ENCODE measurements around the gene ZDHHC14.

ZDHHC14 gene

DNA sequence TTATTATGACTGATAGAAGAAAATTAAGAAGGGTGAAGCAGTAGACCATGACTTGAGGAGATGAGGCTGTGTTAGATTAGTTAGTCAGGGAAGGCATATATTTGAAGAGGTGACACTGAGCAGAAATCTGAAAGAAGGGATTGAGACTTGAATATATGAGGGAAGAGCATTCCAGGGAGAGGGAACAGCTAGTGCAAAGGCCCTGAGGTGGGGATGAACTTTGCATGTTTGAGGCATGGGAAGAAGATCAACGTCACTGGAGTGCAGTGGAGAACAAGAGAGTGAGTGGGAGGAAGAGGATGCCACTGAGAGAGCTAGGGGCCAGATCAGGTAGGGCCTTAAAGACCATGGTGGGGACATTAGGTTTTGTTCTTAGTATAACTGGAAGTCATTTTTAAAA lies 119.0 kb downstream of the ZDHHC14 start:
- no peaks in the 10 kb centered on the region for H3K79me2 ChIP-seq (ENCODE audit: insufficient read depth, low read length)
- H3K36me3 ChIP-seq (ENCODE audit: low read length): no peaks in the 10 kb centered on the region
- no peak overlapping the region for H3K9ac ChIP-seq (ENCODE audit: low read length)
- no peaks in the 10 kb centered on the region for H3K9me2 ChIP-seq (replicated peaks; ENCODE audit: insufficient read depth, low read length)
- no peak overlapping the region for H3K4me2 ChIP-seq (ENCODE audit: low read depth, low read length, poor library complexity, severe bottlenecking)
- H4K20me1 ChIP-seq (ENCODE audit: low read depth, low read length): no peaks in the 10 kb centered on the region
- no peak overlapping the region for H3K4me3 ChIP-seq (ENCODE audit: insufficient read depth, low read length, poor library complexity, severe bottlenecking)
- H3K27ac ChIP-seq (ENCODE audit: low read depth, low read length): no peak overlapping the region
- H3K27me3 ChIP-seq (ENCODE audit: low read length): no peaks in the 10 kb centered on the region
- H3F3A ChIP-seq (ENCODE audit: insufficient read depth): no peaks in the 10 kb centered on the region
- no peak overlapping the region for H2AFZ ChIP-seq (ENCODE audit: low read depth, low read length, severe bottlenecking)
- TF ChIP-seq, protein P1, sequence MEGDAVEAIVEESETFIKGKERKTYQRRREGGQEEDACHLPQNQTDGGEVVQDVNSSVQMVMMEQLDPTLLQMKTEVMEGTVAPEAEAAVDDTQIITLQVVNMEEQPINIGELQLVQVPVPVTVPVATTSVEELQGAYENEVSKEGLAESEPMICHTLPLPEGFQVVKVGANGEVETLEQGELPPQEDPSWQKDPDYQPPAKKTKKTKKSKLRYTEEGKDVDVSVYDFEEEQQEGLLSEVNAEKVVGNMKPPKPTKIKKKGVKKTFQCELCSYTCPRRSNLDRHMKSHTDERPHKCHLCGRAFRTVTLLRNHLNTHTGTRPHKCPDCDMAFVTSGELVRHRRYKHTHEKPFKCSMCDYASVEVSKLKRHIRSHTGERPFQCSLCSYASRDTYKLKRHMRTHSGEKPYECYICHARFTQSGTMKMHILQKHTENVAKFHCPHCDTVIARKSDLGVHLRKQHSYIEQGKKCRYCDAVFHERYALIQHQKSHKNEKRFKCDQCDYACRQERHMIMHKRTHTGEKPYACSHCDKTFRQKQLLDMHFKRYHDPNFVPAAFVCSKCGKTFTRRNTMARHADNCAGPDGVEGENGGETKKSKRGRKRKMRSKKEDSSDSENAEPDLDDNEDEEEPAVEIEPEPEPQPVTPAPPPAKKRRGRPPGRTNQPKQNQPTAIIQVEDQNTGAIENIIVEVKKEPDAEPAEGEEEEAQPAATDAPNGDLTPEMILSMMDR (IDR thresholded peaks at IDR 0.05; ENCODE audit: insufficient read depth, low read length, poor library complexity, severe bottlenecking): no peak
- no peak for TF ChIP-seq EZH2phosphoT487 (conservative IDR thresholded peaks at IDR 0.05; ENCODE audit: low read length)
- H3K9me3 ChIP-seq (ENCODE audit: insufficient read depth, low read length): no peaks in the 10 kb centered on the region

DNA sequence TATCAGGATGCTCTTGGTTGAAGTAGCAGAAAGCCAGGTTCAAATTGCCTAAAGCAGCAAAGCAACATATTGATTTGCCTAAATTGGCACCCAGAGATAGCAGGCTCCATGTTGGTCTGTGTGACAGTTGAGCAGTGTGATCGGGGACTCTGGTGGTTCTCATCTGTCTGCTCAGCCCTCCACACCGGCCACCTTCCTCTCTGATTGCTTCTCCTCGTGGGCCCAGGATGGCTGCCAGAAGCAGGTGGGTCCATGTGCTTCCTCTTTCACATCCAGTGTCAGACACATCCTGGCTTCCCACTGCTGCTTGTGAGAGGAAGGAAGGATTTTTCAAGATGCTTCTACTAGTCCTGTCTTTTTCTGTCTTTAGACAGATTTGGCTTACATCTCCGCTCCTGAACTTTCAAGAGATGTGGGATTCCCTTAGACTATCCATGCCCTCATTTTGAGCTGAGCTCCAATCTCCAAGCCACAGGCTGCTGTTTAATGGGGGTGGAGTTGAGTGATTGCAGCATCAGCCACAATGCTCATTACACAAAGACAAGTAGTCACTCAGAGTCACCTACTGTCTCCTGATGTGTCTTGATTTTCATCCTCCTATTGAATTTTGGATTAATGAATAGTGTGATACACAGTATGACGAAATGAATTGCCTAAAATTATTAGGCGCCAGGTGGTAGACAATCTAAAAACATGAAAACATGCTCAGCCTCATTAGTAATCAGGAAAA lies 122.2 kb downstream of the ZDHHC14 start:
- H3K9ac ChIP-seq (ENCODE audit: low read length): no peak overlapping the region
- no peaks in the 10 kb centered on the region for H3K36me3 ChIP-seq (ENCODE audit: low read length)
- H2AFZ ChIP-seq (ENCODE audit: low read depth, low read length, severe bottlenecking): no peak overlapping the region
- H3K79me2 ChIP-seq (ENCODE audit: insufficient read depth, low read length): no peaks in the 10 kb centered on the region
- H3K9me3 ChIP-seq (ENCODE audit: insufficient read depth, low read length): peaks cover 3% of the 10 kb centered on the region; the same call in 1 of the 2 replicates
- no peaks in the 10 kb centered on the region for H4K20me1 ChIP-seq (ENCODE audit: low read depth, low read length)
- H3K9me2 ChIP-seq (replicated peaks; ENCODE audit: insufficient read depth, low read length): no peaks in the 10 kb centered on the region
- H3K27me3 ChIP-seq (ENCODE audit: low read length): no peaks in the 10 kb centered on the region
- no peak overlapping the region for H3K4me3 ChIP-seq (ENCODE audit: insufficient read depth, low read length, poor library complexity, severe bottlenecking)
- TF ChIP-seq, protein P1 (IDR thresholded peaks at IDR 0.05; ENCODE audit: insufficient read depth, low read length, poor library complexity, severe bottlenecking): no peak
- no peak for TF ChIP-seq EZH2phosphoT487 (conservative IDR thresholded peaks at IDR 0.05; ENCODE audit: low read length)
- no peak overlapping the region for H3K4me2 ChIP-seq (ENCODE audit: low read depth, low read length, poor library complexity, severe bottlenecking)
- H3K27ac ChIP-seq (ENCODE audit: low read depth, low read length): no peak overlapping the region
- no peaks in the 10 kb centered on the region for H3F3A ChIP-seq (ENCODE audit: insufficient read depth)

DNA sequence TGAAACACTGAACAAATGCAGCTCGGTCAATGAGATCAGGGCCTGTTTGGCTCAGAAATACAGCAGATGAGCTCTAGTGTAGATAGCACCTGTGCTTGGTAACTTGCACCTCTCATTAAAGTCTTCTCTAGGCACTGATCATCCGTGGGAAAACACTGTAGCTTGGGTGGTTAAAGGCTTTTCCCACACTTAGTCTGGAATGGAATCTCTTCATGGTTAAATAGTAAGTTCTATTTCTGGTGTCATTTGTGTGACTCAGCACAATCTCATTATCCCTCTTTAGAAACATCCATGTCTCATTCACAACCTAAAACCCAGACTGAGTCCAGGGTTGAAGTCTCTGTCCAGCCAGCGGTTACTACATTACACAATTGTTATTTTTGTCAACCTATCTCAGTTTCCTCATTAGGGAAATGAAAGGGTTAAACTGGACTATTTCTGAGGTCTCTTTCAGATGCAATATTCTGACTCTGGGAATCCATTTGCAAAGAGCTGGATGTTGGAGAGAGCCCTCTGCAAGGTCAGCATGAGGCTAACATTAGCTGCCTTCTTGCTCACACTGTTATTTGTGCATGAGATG lies 125.0 kb downstream of the ZDHHC14 start:
- no peak overlapping the region for H3K4me2 ChIP-seq (ENCODE audit: low read depth, low read length, poor library complexity, severe bottlenecking)
- H3K27ac ChIP-seq (ENCODE audit: low read depth, low read length): no peak overlapping the region
- H4K20me1 ChIP-seq (ENCODE audit: low read depth, low read length): no peaks in the 10 kb centered on the region
- H3K4me3 ChIP-seq (ENCODE audit: insufficient read depth, low read length, poor library complexity, severe bottlenecking): no peak overlapping the region
- H3K27me3 ChIP-seq (ENCODE audit: low read length): no peaks in the 10 kb centered on the region
- H3K79me2 ChIP-seq (ENCODE audit: insufficient read depth, low read length): no peaks in the 10 kb centered on the region
- TF ChIP-seq, protein P1 (IDR thresholded peaks at IDR 0.05; ENCODE audit: insufficient read depth, low read length, poor library complexity, severe bottlenecking): no peak
- no peak for TF ChIP-seq EZH2phosphoT487 (conservative IDR thresholded peaks at IDR 0.05; ENCODE audit: low read length)
- H3F3A ChIP-seq (ENCODE audit: insufficient read depth): no peaks in the 10 kb centered on the region
- H3K36me3 ChIP-seq (ENCODE audit: low read length): no peaks in the 10 kb centered on the region
- no peak overlapping the region for H2AFZ ChIP-seq (ENCODE audit: low read depth, low read length, severe bottlenecking)
- H3K9me3 ChIP-seq (ENCODE audit: insufficient read depth, low read length): peaks cover 3% of the 10 kb centered on the region; the same call in 1 of the 2 replicates
- no peaks in the 10 kb centered on the region for H3K9me2 ChIP-seq (replicated peaks; ENCODE audit: insufficient read depth, low read length)
- H3K9ac ChIP-seq (ENCODE audit: low read length): no peak overlapping the region
